GM19193 (cell line): ENCODE results near the gene ZNF865.

Experiments used
- POLR2A ChIP-seq: IDR thresholded peaks from 4 replicates; pipeline ENCODE4 v1.6.1; 2011; ENCODE audit not compliant: insufficient read depth, insufficient read length; ENCODE audit errors: extremely low read depth

The ZNF865 gene

DNA sequence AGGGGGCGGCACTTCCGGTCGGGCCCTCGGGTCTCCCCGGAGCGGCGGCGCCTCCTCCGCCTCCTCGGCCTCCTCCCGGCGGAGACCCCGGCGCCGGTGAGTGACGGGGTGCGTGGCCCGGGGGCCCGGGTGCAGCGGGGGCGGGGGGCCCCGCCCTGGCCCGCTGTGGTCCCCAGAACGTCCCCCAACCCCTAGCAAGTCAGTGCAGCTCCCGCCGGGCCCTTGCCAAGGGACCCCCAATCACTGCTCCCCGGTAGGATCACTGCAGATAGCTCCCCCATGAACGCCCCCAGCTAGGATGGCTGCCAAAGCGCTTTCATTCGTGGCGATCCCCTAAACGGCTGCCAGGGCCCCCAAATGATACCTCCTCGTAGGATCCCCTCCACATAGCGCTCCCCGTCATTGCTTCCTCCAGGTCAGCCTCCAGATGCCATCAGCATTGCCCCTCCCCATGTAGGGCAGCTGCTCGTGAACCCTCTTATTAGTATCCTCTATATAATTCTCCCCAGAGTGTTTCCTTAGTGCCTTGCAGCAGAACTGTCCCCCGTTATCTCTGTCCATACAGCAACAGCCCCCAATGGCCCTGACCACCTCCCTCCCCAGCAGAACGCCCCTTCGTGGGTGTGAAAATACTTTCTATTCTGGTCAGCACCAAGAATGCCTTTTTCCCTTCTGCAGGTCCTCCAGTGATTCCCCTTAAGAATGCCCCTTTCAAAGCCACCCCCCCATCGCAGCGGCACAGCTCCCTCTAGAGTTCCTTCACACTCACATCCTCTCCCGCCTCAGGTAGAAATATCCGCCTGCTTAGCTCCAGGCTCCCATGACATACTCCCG is at the start of gene ZNF865:
ZNF865 (plus strand) TSS at position 11 of the 834 bp plus-strand sequence. CDS start 7,972 bp downstream, outside the sequence.
- peak; percentile 55 for TF ChIP-seq POLR2A

- no peak for TF ChIP-seq POLR2A
Observed at GRCh38 chr19:55559684-55560083, 45.8 kb upstream of the ZNF865 start.

- no peak for TF ChIP-seq POLR2A
Observed at GRCh38 chr19:55563261-55563690, 42.2 kb upstream of the ZNF865 start.

DNA sequence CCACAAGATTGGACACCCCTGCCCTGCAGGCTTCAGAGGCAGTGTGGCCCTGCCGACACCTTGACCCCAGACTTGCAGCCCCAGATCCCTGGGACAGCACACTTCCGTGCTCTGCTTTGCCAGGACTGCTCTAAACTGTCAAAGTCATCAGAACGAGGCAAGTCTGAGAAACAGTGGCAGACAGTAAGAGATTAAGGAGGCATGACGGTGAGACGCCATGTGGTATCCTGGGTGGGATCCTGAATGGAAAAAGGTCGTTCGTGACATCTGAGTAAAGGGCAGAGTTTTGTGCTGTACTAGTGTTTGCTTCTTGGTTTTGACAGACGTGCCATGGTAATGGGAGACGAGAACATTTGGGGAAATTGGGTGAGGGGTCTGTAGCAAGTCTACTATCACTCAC is 38.6 kb upstream of the ZNF865 start:
- no peak for TF ChIP-seq POLR2A

GRCh38 chr19:55567708-55568328 is 37.6 kb upstream of the ZNF865 start:
- TF ChIP-seq POLR2A, result no peak

DNA sequence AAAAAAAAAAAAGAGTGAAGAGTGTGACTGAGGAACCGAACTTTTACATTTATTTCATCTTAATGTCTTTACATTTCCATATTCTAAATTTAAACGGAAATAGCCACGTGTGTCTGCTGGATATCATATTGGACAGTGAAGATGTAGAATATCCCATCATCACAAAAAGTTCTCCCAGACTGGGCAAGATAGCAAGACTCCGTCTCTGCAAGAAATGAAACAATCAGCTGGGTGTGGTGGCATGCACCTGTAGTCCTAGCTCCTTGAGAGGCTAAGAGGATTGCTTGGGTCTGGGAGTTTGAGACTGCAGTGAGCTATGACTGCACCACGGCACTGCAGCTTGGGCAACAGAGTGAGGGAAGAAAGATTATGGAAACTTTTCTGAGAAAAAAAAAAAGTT is 28.7 kb upstream of the ZNF865 start:
- no peak for TF ChIP-seq POLR2A

GRCh38 chr19:55578031-55578760 is 27.3 kb upstream of the ZNF865 start:
- TF ChIP-seq POLR2A, result no peak

DNA sequence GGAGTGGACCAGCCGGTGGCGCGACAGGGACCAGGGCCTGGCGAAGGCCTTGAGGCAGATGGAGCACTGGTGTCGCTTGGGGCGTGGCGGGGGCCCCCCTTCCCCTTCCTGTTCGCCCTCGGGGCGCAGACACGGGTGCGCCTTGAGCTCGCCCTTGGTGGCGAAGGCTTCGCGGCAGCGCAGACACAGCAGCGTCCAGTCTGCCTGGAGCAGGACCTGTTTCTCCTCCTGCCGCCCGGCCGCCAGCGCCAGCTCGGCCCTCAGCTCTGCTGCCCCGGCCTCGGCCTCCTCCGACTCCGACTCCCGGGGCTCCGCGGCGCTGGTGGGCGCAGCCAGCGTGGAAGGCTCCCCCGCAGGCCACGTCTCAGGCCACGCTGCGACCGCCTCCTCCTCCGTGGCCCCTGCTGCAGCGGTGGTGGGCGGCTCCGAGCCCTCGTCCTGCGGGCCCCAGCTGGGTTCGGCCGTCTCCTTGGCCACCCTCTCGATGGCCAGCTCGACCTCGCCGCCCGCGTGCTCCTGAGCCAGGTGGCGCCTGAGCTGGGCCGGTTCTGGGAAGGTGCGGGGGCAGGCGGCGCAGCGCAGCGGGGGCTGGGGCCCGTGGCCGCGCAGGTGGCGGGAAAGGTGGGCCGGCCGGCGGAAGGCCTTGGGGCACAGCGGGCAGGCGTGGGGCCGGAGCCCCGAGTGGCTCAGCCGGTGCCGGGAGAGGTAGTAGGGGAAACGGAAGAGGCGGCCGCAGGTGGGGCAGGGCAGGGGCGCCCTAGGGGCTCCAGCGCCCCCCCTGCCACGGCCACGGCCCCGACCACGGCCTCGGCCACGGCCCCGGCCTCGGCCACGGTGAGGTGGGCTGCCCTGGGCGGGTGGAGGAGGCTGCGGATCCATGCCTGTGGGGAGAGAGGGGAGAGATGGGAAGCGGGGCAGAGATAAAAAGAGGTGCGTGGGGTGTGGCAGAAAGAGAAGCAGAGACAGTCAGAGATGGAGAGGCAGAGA is 26.4 kb upstream of the ZNF865 start:
- TF ChIP-seq POLR2A, result no peak

- TF ChIP-seq POLR2A, result no peak
Observed at GRCh38 chr19:55579766-55580621, 25.5 kb upstream of the ZNF865 start.

DNA sequence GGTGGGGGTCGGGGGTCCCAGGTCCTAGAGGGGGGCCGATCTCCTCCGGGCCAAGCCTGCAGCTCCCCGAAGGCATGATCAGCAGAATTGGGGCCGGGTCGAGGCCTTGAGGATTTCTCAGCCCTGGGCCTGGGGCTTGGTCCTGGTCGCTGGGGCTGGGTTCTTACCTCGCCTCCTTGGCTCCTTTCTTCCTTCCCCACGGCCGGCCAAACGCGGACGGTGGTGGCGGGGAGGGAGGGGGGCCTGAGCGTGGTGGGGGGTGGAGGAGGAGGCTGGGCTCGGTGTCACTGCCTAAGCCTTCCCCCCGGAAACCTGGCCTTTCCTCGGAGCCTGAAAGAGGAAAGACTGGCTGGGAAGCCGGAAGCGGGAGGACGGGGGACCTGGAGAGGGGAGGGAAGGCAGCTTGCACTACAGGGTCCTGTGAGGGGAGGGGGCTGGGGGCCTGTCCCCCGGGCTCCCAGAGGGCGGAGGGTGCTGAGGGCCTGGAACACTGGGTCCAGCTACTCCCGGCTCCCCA is 24.8 kb upstream of the ZNF865 start, which contains the start of gene ZNF579:
ZNF579 (minus strand) TSS at position 221 of the 517 bp plus-strand sequence. CDS start 1,209 bp downstream, outside the sequence.
- TF ChIP-seq POLR2A, result peak; percentile 61

- no peak for TF ChIP-seq POLR2A
Observed at GRCh38 chr19:55581145-55581822, 24.2 kb upstream of the ZNF865 start.

- no peak for TF ChIP-seq POLR2A
Observed at GRCh38 chr19:55581823-55582223, 23.6 kb upstream of the ZNF865 start.
